Osteocyte (in vitro differentiated cells): ENCODE measurements around the gene COMMD10. TPM values are rescaled to one million over a fixed set of nuclear protein-coding genes. Genes with fewer than 3 reads are reported as not detected.

Experiments used
- DNase-seq: peaks from one replicate; pipeline ENCODE4 v3.0.0; 2021; ENCODE audit warnings: mixed read lengths; ENCODE audit not compliant: unreplicated experiment; ENCODE audit errors: extremely low spot score
- H3K27ac Mint-ChIP-seq: one replicate; pipeline ENCODE4 v1.8.0; 2021; ENCODE audit warnings: mild to moderate bottlenecking, mixed read lengths; ENCODE audit not compliant: unreplicated experiment
- H3K27me3 Mint-ChIP-seq: one replicate; pipeline ENCODE4 v1.8.0; 2021; ENCODE audit warnings: mixed read lengths; ENCODE audit not compliant: unreplicated experiment
- H3K36me3 Mint-ChIP-seq: one replicate; pipeline ENCODE4 v1.8.0; 2021; ENCODE audit warnings: mixed read lengths; ENCODE audit not compliant: unreplicated experiment
- H3K4me1 Mint-ChIP-seq: one replicate; pipeline ENCODE4 v1.8.0; 2021; ENCODE audit warnings: mixed read lengths; ENCODE audit not compliant: unreplicated experiment
- H3K4me3 Mint-ChIP-seq: one replicate; pipeline ENCODE4 v1.8.0; 2021; ENCODE audit warnings: mild to moderate bottlenecking, moderate library complexity, mixed read lengths; ENCODE audit not compliant: unreplicated experiment
- H3K9me3 Mint-ChIP-seq: one replicate; pipeline ENCODE4 v1.8.0; 2021; ENCODE audit warnings: mixed read lengths; ENCODE audit not compliant: unreplicated experiment
- long read RNA-seq: library from polyadenylated mRNA; unstranded; transcript quantifications from one replicate; pipeline ENCODE4 v2.0.0, GENCODE V29; 2021
- total RNA-seq: library from RNA; stranded (reverse); gene quantifications from 2 replicates; pipeline ENCODE4 v1.2.1, GENCODE V29; 2021
- TF ChIP-seq, protein P1 (sequence below): fragments of 200-600 bp; sonication (generic); IDR thresholded peaks from 2 replicates; pipeline ENCODE4 v1.5.0; 2021; ENCODE audit warnings: antibody characterized with exemption, mild to moderate bottlenecking, moderate library complexity

COMMD10 gene
- total RNA-seq, result 21.2 and 26.3 TPM in 2 replicates
- long read RNA-seq, transcript COMMD10-201 (7 exons, 1,469 nt), result major isoform, 190 of 216 reads
- long read RNA-seq, partial matches to known transcripts, result 5 of 216 reads
- long read RNA-seq, other reads (novel, unspliced or antisense), result 20 of 216 reads

DNA sequence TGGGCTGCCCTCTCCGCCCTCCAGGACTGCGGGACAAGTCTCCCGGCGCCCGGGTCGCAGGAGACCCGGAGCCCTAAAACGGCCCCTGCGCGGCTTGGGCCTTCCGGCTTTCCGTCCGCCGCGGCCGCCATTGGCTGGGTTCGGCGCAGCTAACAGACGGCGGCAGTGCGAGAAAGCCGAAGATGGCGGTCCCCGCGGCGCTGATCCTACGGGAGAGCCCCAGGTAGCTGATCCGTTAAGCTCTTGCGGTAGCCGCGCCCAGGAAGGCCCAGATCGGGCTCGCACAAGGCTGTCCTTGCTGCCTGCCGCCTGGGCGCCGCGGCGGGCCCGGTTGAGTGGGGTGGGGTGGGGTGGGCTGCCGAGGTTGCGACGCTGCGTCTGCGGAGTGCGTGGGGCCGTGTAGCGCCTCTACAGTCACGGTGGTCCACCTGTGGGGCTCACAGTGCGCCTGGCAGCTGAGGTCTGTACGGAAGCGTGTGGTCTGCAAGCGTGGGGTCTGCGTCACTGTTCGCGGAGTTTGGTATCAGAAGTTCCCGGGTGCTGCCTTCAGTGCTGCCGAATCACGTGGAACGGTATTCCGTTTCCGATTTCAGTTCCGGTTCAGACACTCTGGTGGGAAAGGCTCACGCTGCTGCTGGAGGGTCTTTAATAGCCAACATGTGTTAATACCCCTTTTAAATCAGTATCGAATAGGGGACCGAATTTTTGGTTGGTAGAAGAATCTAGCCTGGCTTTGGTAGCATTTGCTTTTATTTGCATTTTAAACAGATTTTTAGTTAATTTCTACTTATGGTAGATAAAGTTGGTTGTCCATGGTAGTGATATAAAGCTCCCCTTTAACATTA, at the start of gene COMMD10:
Gene COMMD10 (plus strand): TSS at position 155 of the 845 bp plus-strand sequence.
- peak; percentile 91 for DNase-seq
- peak within 1 kb of the TSS; percentile 93 for H3K27ac Mint-ChIP-seq
- peaks cover 25% of the 10 kb centered on the region for H3K4me1 Mint-ChIP-seq
- peak within 1 kb of the TSS; percentile 82 for H3K4me3 Mint-ChIP-seq
- H3K27me3 Mint-ChIP-seq, result no peaks in the 10 kb centered on the region
- H3K36me3 Mint-ChIP-seq, result peaks cover 22% of the 10 kb centered on the region
- TF ChIP-seq, protein P1, sequence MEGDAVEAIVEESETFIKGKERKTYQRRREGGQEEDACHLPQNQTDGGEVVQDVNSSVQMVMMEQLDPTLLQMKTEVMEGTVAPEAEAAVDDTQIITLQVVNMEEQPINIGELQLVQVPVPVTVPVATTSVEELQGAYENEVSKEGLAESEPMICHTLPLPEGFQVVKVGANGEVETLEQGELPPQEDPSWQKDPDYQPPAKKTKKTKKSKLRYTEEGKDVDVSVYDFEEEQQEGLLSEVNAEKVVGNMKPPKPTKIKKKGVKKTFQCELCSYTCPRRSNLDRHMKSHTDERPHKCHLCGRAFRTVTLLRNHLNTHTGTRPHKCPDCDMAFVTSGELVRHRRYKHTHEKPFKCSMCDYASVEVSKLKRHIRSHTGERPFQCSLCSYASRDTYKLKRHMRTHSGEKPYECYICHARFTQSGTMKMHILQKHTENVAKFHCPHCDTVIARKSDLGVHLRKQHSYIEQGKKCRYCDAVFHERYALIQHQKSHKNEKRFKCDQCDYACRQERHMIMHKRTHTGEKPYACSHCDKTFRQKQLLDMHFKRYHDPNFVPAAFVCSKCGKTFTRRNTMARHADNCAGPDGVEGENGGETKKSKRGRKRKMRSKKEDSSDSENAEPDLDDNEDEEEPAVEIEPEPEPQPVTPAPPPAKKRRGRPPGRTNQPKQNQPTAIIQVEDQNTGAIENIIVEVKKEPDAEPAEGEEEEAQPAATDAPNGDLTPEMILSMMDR, result no peak
- peaks cover 15% of the 10 kb centered on the region for H3K9me3 Mint-ChIP-seq

DNA sequence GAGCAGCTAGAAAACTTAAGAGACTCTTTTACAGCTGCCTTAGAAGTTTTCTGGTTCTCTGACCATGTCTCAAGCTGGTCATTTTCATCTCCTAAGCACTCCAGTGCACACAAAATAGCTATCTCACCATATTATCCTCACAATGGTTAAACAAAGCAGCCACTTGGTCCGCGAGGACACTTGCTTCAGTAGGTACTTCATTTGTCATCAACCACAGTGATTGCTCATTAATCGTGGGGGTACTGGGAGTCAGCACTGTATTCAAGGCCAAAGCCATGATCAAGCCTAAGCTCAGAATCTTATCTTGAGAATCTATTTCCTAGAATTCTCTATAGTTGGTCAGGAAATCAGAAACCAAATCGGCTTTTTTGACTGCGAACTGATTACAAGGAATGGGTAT, 49.7 kb upstream of the COMMD10 start:
- TF ChIP-seq, protein P1, result no peak
- peaks cover 6% of the 10 kb centered on the region for H3K4me1 Mint-ChIP-seq
- peaks cover 34% of the 10 kb centered on the region for H3K27me3 Mint-ChIP-seq
- H3K27ac Mint-ChIP-seq, result no peak overlapping the region
- no peaks in the 10 kb centered on the region for H3K36me3 Mint-ChIP-seq
- no peaks in the 10 kb centered on the region for H3K9me3 Mint-ChIP-seq
- DNase-seq, result no peak
- H3K4me3 Mint-ChIP-seq, result no peak overlapping the region

DNA sequence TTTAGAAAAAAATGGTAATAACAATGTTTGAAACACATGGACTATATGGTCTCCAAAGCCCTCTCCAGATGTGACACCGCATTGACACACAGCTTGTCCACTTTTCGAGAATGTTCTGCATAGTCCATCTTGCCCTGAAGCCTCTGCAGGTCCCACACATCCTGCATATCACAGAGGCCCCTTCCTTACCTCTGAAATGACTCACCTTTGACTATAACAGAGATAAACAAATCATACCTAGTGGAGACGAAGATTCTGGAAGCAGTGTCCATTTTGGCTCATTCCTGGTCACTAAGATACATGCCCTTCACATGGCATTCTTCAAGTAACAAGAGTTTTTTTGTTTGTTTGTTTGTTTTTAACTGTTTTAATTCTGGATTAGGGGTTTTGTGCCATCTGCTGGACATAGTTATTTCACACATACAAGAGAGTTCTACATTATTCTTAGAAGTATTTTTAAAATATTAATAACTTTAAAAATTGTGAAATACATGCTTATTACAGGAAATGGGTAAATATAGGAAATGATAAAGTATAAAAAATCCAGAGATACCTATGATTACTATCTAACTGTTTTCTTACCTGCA, 47.5 kb upstream of the COMMD10 start:
- Mint-ChIP-seq H3K9me3 (no peaks in the 10 kb centered on the region), H3K4me3 (no peak overlapping the region), H3K27ac (no peak overlapping the region), H3K27me3 (peaks cover 46% of the 10 kb centered on the region), H3K36me3 (no peaks in the 10 kb centered on the region), H3K4me1 (no peaks in the 10 kb centered on the region)
- DNase-seq, result no peak
- TF ChIP-seq, protein P1, result peak; percentile 32

DNA sequence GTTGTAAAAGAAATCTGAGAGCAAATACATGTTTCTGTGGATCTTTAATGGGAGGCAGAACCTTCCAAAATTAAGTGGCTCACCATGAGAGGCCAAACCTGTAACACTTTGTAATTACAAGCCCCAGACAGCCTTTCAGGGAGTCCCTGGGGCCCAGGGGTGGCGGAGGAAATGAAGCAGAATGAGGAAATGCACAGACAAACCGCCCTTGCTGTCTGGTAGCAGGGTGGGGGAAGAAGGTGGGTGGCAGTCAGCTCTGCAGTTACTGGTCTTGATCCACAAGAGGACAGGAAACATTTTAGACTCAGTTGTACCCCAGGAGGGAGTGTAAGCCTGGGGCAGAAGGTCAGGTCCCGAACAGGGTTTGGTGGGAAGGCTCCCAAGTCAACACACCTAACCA, 46.0 kb upstream of the COMMD10 start:
- no peak overlapping the region for H3K27ac Mint-ChIP-seq
- H3K36me3 Mint-ChIP-seq, result no peaks in the 10 kb centered on the region
- H3K9me3 Mint-ChIP-seq, result no peaks in the 10 kb centered on the region
- TF ChIP-seq, protein P1, result no peak
- no peak overlapping the region for H3K4me3 Mint-ChIP-seq
- H3K4me1 Mint-ChIP-seq, result no peaks in the 10 kb centered on the region
- H3K27me3 Mint-ChIP-seq, result peaks cover 50% of the 10 kb centered on the region
- no peak for DNase-seq

DNA sequence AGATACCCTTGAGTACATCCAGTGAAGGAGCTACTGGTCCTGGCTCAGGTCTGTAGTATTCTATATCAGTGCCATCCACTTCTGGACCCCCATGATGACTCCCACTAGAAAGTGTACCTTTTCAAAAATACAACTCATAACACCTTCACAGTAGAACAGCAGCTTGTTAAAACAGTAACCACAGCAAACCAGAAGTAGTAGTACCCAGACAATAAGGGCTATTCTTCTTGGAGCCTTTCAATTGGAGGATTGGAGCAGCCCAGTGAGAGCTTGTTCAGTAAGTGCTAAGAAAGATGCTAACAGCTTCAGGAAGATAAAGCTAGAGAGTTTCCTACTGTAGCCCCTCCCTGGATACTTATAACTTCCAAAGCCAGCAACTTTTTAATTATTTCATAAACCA, 42.5 kb upstream of the COMMD10 start:
- no peaks in the 10 kb centered on the region for H3K4me1 Mint-ChIP-seq
- H3K27me3 Mint-ChIP-seq, result peaks cover 42% of the 10 kb centered on the region
- TF ChIP-seq, protein P1, result no peak
- H3K9me3 Mint-ChIP-seq, result no peaks in the 10 kb centered on the region
- no peaks in the 10 kb centered on the region for H3K36me3 Mint-ChIP-seq
- H3K27ac Mint-ChIP-seq, result no peak overlapping the region
- no peak overlapping the region for H3K4me3 Mint-ChIP-seq
- no peak for DNase-seq
